ENCODE measurements around the gene TGFBR3.
"Not testable (repeated sequence)": the region's sequence is repeated elsewhere in the genome, so short reads cannot be mapped to it uniquely, and the experiment has no call there.

TGFBR3 gene

DNA sequence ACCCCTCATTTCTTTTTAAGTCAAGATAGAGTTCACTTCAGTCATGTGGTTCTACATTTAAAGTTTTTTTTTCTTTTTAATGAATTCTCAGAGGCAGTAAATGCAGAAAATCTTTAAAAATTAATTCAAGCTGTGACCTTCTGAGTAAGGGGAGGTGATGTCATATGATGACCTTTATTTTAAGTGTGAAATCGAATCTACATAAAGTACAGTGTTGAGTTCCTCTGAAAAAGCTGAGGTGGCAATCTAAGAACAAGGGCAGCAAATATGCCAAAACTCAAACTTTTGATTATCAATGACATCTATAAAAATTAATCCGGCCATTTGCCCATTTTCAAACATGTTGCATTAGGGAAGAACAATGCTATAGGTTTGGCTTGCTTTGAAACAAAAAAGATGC, 211.8 kb downstream of the TGFBR3 start:
- DNase-seq, result no peak

GRCh38 chr1:91673613-91674012, 212.3 kb downstream of the TGFBR3 start:
- DNase-seq, result no peak

GRCh38 chr1:91672601-91673161, 213.3 kb downstream of the TGFBR3 start:
- no peak for DNase-seq

DNA sequence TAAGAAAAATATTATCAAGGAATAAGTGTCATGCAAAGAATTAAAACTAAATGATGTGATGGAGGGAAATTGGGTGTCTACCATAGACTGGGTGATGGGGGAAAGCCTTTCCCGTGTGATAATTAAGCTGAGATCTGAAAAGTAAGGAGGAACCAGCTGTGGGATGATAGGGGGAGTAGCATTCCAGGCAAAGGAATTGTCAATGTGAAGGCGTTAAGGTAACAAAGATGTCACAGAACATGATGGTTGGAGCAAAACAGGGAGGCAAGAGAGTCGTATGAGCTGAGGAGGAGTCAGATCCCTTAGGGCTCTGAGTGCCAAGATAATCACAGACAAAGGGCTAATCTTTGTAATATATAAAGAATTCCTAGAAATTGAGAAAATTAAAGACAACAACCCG, 215.2 kb downstream of the TGFBR3 start:
- no peak for DNase-seq

- no peak for DNase-seq
Measured at GRCh38 chr1:91669584-91670350, 216.2 kb downstream of the TGFBR3 start.

GRCh38 chr1:91666651-91667050, 219.3 kb downstream of the TGFBR3 start:
- DNase-seq, result not testable (repeated sequence)

GRCh38 chr1:91661121-91661520, 224.8 kb downstream of the TGFBR3 start:
- DNase-seq, result no peak

DNA sequence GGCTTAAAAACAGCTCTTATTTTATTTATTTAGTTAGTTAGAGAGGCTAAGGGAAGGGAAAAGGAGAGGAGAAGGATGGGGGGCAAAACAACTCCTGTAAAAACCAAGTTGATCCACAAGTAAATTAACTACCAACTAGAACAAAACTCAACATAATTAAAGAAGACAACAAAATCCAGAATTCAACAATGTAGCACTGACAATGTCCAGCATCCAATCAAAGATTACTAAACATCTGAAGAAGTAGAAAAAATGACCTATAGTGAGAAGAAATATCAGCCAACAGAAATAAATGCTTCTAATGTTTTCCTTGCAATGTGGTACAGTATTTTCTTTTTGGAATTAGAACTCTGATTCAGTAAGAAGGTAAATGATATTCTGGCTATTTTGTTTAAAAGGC, 225.2 kb downstream of the TGFBR3 start:
- no peak for DNase-seq

DNA sequence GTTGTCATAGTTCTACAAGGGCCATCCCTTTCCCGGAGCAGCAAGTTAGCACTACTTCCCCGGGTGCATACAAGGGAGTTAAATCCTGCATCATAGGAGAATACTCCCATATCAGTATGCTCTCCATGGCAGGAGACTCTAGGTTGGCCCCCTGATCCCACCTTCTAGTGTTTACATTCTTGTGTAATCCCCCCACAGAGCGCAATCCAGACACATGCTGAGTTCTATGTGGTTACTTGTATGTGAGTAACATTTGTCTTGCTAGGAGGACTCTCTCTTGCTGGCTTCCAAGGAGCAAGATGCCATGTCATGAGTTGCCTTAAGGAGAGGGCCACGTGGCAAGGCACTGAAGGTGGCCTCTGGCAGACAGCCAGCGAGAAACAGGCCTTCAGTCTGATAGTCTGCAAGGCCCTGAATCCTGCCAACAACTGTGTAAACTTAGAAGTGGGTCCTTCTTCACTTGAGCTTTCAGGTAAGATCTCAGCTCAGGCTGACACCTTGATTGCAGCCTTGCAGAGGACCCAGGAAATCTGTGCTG, 230.0 kb downstream of the TGFBR3 start:
- DNase-seq, result no peak

- DNase-seq, result no peak
Measured at GRCh38 chr1:91653183-91653582, 232.8 kb downstream of the TGFBR3 start.

DNA sequence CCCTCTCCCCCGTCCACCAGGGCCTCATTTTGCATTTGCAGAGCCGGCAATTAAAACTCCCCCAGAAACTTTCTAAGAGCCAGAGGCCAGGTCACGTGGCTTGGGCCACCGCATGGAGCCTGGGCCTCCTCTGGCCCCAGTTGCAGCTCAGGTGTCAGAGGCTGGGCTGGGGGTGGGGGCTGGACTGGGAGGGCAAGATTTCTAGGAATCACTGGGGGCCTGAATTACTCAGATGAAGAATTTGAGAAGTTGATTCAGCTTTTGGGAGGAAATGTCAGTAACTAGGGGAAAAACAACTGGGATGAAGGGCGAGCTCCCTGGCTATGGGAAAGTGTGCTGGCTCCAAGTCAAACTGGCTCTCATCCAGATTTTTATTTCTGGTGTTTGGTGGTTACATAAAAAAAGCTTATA, 234.3 kb downstream of the TGFBR3 start:
- DNase-seq, result no peak

- DNase-seq, result no peak
Measured at GRCh38 chr1:91651243-91651642, 234.7 kb downstream of the TGFBR3 start.

DNA sequence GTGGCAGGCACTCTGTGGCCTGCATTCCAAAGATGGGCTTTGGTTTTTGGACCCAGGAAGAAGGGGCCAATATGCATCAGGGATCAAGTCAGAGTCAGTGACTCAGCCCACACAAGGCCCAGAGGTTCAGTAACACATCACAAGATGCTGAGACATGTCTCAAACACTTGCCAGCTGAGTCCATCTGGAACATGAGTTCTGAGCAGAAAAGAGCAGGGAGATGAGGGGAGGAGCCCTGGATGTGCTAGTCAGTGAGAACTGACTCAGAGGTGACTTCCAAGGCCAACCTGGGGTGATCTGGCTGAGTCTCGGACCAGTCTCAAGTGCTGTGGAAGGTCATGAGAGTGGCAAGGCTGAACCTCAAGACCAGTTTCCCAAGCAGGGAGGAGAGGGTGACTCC, 235.2 kb downstream of the TGFBR3 start:
- DNase-seq, result no peak

- no peak for DNase-seq
Measured at GRCh38 chr1:91647061-91647460, 238.9 kb downstream of the TGFBR3 start.

GRCh38 chr1:91645031-91645430, 240.9 kb downstream of the TGFBR3 start:
- DNase-seq, result no peak

- DNase-seq, result no peak
Measured at GRCh38 chr1:91643431-91643830, 242.5 kb downstream of the TGFBR3 start.

GRCh38 chr1:91640877-91641526, 244.9 kb downstream of the TGFBR3 start:
- DNase-seq, result no peak

DNA sequence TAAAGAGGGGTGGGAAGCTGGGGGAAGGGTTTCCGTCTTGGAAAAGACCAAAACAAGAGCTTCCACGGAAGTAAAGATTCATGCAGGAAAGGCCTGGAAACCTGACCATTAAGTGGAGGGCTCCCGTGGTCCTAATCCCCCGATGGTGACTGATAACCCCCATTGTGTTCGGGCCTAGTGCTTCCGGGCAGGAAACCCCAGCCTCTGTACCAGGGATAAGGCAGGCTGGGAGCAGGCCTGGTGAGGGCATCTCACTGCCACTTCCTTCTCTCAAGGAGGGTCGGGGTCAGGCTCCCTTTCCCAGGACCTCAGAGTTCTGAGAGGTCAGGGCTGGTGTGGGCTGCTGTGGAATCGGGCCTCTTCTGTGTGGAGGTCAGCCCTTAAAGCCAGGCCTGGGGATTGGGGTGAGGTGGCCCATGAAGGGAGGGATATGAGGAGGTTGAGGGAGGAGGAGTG, 248.4 kb downstream of the TGFBR3 start:
- DNase-seq, result no peak

DNA sequence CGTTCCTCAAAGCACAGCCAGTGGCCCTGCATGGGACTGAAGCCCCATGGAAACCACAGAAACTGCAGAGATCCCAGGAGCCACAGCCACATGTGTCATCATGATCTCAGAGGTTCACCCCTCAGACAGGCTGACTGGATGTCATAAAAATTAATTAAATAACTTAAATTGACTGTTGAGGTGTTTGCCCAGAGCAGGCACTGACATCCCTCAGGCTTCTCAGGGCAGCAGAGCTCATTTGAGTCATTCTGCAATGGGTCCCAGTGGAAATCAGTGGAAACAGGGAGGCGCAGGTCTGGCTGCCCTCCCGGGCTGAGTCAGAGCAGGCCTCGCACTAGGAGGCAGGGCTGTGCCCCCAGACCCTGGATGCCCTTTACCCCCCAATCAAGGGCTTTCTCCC, 250.2 kb downstream of the TGFBR3 start:
- DNase-seq, result no peak

DNA sequence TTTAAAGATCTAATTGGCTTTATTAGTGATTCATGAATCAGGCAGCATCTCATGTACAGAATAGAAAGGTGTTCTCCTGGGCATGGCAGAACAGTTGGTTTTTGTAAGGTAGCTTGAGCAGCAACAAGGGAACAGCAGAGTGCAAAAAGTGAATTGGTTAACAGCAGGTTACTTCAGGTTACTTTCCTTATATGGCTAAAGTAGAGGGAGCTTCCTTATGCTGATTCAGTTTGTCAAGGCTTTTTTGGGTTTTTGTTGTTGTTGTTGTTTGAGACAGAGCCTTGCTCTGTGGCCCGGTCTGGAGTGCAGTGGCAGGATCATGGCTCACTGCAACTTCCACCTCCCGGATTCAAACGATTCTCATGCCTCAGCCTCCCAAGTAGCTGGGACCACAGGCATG, 252.5 kb downstream of the TGFBR3 start:
- no peak for DNase-seq

DNA sequence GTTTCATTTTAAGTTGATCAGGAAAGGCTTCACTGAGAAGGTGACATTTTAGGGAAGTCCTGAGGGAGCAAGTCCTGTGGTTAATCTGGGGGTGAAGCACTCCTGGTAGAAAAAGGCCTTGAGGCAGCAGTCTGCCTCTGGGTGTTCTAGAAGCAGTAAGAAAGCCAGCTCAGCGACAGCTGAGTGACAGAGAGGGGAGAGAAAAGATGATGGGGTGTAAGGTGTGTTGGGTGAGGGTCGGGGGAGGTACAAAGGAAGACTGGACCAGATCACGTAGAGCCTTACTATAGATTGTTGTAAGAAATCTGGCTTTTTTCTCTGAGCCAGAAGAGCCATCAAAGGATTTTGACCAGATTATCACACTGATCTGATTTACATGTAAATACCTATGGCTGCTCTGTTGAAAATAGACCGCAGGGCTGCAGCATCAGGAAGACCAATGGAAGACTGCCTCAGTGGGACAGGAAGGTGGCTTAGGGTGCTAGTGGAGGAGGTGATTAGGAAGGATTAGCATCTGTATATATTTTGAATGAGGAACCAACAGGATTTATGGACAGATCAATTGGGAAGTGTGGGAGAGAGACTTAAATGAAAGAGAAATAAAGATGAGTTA, 254.1 kb downstream of the TGFBR3 start:
- no peak for DNase-seq

DNA sequence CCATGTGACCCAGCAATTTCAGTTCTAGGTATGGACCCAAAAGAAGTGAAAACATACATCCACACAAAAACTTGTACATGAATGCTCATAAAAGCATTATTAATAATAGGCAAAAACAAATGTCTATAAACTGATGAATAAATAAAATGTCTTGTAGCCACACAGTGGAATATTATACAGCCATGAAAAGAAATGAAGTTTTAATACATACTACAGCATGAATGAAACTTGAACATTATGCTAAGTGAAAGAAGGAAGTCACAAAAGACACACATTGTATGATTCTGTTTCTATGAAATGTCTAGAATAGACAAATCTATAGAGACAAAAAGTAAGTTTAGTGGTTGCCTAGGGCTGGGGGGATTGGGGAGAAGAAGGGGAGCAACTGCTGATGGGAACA, 255.1 kb downstream of the TGFBR3 start:
- no peak for DNase-seq

Measured in NCI-H2081 (cell line).